ENCODE results near the gene MRM2.

Gene MRM2

DNA sequence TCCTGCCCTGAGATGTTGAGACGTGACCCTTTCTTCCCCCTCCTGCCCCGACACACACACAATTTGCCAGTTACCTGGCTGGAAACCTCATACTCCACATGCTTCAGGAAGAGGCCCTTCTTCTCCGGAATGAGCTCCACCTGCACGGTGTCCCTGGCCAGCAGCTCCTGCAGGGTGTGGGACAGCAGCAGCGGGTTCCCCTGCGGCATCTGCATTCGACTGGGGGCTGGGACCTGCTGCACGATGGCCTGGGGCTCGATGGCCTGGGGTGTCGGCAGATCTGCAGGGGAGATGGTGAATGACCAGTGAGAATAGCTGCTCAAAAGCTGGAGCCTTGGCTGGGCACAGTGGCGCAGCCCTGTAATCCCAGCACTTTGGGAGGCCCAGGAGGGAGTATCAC is 36.0 kb upstream of the MRM2 start:
- no peaks in the 10 kb centered on the region for H3K27me3 ChIP-seq
- peaks cover 11% of the 10 kb centered on the region for H3K36me3 ChIP-seq
- H3K4me1 ChIP-seq (ENCODE audit: control insufficient read depth in 1 of 2, insufficient read depth in 1 of 2, low read depth in 1 of 2, low read length in 1 of 2), result no peaks in the 10 kb centered on the region
- H3K4me3 ChIP-seq (ENCODE audit: low read depth in 1 of 2, low read length in 1 of 2), result no peak overlapping the region
- no peak overlapping the region for H3K27ac ChIP-seq
- H3K9me3 ChIP-seq, result no peaks in the 10 kb centered on the region
- TF ChIP-seq, protein P1, sequence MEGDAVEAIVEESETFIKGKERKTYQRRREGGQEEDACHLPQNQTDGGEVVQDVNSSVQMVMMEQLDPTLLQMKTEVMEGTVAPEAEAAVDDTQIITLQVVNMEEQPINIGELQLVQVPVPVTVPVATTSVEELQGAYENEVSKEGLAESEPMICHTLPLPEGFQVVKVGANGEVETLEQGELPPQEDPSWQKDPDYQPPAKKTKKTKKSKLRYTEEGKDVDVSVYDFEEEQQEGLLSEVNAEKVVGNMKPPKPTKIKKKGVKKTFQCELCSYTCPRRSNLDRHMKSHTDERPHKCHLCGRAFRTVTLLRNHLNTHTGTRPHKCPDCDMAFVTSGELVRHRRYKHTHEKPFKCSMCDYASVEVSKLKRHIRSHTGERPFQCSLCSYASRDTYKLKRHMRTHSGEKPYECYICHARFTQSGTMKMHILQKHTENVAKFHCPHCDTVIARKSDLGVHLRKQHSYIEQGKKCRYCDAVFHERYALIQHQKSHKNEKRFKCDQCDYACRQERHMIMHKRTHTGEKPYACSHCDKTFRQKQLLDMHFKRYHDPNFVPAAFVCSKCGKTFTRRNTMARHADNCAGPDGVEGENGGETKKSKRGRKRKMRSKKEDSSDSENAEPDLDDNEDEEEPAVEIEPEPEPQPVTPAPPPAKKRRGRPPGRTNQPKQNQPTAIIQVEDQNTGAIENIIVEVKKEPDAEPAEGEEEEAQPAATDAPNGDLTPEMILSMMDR (IDR thresholded peaks at IDR 0.05), result no peak

DNA sequence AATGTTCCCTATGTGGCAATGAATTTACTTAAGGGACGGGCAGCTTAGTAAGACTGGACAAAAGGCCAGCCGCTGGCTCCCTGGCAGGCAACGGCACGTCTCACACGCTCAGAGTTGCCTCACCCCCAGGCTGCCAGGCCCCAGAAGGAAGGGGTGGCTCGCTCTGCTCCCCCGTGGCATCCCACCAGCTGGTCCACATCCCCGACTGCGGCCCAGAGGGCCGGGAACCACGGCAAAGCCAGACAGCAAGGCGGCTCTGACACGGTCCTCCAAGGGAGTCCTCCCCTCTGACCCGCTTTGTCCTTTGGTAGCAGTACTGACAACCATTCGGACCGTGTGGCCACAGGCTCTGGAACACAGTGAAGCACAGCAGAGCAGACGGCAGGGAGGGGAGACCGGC is 34.1 kb upstream of the MRM2 start:
- no peak overlapping the region for H3K4me3 ChIP-seq (ENCODE audit: low read depth in 1 of 2, low read length in 1 of 2)
- H3K27me3 ChIP-seq, result no peaks in the 10 kb centered on the region
- H3K9me3 ChIP-seq, result no peaks in the 10 kb centered on the region
- TF ChIP-seq, protein P1 (IDR thresholded peaks at IDR 0.05), result no peak
- no peak overlapping the region for H3K27ac ChIP-seq
- peaks cover 15% of the 10 kb centered on the region for H3K36me3 ChIP-seq
- H3K4me1 ChIP-seq (ENCODE audit: control insufficient read depth in 1 of 2, insufficient read depth in 1 of 2, low read depth in 1 of 2, low read length in 1 of 2), result no peaks in the 10 kb centered on the region

DNA sequence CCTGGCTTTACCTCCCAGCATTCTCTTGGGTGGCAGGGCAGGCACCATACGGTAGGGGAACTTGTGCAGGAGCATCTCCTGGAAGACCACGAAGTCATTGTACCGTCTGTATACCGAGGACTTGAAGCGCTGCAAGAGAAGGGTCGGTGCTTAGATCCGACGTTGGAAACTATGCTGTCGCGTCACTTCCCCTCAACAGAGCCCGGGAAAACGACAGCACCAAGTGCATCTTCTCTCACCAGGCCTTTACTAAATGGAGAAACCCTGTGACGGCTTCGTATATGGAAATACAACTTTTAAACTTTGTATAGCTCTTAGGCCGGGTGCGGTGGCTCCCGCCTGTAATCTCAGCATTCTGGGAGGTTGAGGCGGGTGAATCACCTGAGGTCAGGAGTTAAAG is 33.1 kb upstream of the MRM2 start:
- no peak overlapping the region for H3K27ac ChIP-seq
- no peaks in the 10 kb centered on the region for H3K9me3 ChIP-seq
- H3K4me3 ChIP-seq (ENCODE audit: low read depth in 1 of 2, low read length in 1 of 2), result no peak overlapping the region
- TF ChIP-seq, protein P1 (IDR thresholded peaks at IDR 0.05), result no peak
- no peaks in the 10 kb centered on the region for H3K4me1 ChIP-seq (ENCODE audit: control insufficient read depth in 1 of 2, insufficient read depth in 1 of 2, low read depth in 1 of 2, low read length in 1 of 2)
- no peaks in the 10 kb centered on the region for H3K27me3 ChIP-seq
- peaks cover 16% of the 10 kb centered on the region for H3K36me3 ChIP-seq

DNA sequence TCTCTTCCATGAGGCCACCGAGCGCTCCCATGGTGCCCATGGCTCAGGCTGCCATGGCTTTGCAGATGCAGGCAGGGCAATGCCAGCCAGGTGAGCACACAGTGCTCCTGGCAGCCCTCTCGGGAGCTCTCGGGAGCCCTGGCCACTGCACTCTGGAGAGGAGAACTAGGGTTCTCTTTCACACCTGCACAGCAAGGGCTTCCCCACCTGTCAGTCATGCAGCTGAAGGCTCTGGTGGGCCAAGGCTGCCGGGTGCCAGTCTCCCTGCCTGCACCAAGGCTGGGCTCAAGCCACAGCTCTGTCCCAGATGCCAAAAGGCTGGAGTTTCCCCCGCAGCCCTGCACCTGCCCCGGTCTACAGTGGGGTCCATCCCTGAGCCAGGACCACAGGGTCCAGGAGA is 32.7 kb upstream of the MRM2 start:
- Histone ChIP-seq H3K4me3 (ENCODE audit: low read depth in 1 of 2, low read length in 1 of 2) (no peak overlapping the region), H3K27me3 (no peaks in the 10 kb centered on the region), H3K9me3 (no peaks in the 10 kb centered on the region), H3K27ac (no peak overlapping the region), H3K36me3 (peaks cover 16% of the 10 kb centered on the region), H3K4me1 (ENCODE audit: control insufficient read depth in 1 of 2, insufficient read depth in 1 of 2, low read depth in 1 of 2, low read length in 1 of 2) (no peaks in the 10 kb centered on the region)
- TF ChIP-seq, protein P1 (IDR thresholded peaks at IDR 0.05), result no peak

DNA sequence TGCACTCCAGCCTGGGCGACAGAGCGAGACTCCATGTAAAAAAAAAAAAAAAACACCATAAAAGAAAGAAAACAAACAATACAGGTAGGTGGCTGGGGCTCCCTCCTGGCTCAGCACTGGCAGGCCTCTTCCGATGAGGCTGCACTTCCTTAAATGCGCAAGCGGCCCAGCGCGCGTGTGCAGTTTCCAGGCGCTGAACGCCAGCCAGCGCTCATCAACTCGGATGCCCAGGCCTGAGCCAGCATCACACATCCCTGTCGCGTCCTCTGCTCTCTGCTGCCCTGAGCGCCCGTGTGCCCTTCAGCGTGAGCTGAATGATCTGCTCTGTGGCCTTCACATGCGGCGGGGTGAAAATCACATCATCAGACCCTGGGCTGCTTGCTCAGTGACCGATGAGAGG is 31.9 kb upstream of the MRM2 start:
- Histone ChIP-seq H3K27me3 (no peaks in the 10 kb centered on the region), H3K9me3 (no peaks in the 10 kb centered on the region), H3K4me3 (ENCODE audit: low read depth in 1 of 2, low read length in 1 of 2) (no peak overlapping the region), H3K4me1 (ENCODE audit: control insufficient read depth in 1 of 2, insufficient read depth in 1 of 2, low read depth in 1 of 2, low read length in 1 of 2) (no peaks in the 10 kb centered on the region), H3K27ac (no peak overlapping the region), H3K36me3 (peaks cover 16% of the 10 kb centered on the region)
- TF ChIP-seq, protein P1 (IDR thresholded peaks at IDR 0.05), result no peak

DNA sequence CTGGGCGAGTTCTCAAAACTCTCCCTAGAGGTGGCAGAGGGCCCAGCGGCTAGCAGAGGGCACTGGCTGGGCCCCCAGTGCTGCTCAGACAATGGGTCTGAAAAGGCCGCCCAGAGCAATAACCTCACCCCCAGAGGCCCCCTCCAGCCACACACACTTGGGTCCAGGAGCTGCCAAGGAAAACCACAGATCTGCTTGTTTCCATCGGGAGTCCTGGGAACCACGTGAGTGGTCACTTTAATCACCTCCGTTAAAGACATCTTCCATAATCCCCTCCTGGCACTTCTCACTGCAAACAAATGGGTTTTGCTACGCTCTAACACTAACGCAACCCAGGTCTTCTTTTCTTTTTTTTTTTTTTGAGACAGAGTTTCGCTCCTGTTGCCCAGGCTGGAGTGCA is 30.0 kb upstream of the MRM2 start:
- no peak overlapping the region for H3K27ac ChIP-seq
- no peak overlapping the region for H3K4me3 ChIP-seq (ENCODE audit: low read depth in 1 of 2, low read length in 1 of 2)
- TF ChIP-seq, protein P1 (IDR thresholded peaks at IDR 0.05), result no peak
- H3K36me3 ChIP-seq, result peaks cover 16% of the 10 kb centered on the region
- no peaks in the 10 kb centered on the region for H3K4me1 ChIP-seq (ENCODE audit: control insufficient read depth in 1 of 2, insufficient read depth in 1 of 2, low read depth in 1 of 2, low read length in 1 of 2)
- H3K9me3 ChIP-seq, result no peaks in the 10 kb centered on the region
- H3K27me3 ChIP-seq, result no peaks in the 10 kb centered on the region
